ENCODE results near the gene ADSS1.

DNA sequence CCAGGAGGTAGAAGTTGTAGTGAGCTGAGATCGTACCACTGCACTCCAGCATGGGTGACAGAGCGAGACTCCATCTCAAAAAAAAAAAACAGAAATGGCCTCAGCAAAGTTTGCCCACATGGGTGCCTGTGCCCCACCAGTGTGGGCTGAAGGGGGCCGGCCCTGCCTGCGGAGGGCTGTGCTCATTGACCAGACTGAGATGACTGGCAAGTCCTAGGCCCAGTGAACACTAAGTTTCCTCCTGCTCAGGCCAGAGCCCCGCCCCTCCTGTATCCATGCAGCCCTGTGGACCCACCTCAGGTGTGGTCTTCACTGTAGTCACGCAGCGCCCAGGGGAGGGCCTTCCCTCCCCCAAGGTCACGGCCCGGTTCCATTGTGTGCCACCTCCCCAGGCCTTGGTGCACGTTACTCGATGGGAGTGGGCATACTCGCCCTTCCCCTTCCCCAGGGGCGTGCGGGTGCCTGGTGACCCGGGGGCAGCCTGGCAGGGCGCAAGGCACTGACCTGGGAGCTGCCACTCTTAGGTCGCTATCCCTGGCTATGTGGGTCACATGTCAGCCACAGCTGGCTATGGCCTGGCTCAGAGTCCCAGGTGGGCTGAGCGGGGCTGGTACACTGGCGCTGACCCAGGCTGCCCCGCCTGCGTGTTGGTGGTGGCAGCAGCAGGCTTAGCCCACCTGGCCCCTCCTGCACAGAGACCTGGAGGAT lies 18.5 kb upstream of the ADSS1 start:
- TF ChIP-seq POLR2AphosphoS5 (IDR thresholded peaks at IDR 0.05; ENCODE audit: low read depth, low read length) (no peak), SIN3A (IDR thresholded peaks at IDR 0.05; ENCODE audit: borderline replicate concordance, insufficient read depth, low read length) (no peak)
- TF ChIP-seq, protein P1, sequence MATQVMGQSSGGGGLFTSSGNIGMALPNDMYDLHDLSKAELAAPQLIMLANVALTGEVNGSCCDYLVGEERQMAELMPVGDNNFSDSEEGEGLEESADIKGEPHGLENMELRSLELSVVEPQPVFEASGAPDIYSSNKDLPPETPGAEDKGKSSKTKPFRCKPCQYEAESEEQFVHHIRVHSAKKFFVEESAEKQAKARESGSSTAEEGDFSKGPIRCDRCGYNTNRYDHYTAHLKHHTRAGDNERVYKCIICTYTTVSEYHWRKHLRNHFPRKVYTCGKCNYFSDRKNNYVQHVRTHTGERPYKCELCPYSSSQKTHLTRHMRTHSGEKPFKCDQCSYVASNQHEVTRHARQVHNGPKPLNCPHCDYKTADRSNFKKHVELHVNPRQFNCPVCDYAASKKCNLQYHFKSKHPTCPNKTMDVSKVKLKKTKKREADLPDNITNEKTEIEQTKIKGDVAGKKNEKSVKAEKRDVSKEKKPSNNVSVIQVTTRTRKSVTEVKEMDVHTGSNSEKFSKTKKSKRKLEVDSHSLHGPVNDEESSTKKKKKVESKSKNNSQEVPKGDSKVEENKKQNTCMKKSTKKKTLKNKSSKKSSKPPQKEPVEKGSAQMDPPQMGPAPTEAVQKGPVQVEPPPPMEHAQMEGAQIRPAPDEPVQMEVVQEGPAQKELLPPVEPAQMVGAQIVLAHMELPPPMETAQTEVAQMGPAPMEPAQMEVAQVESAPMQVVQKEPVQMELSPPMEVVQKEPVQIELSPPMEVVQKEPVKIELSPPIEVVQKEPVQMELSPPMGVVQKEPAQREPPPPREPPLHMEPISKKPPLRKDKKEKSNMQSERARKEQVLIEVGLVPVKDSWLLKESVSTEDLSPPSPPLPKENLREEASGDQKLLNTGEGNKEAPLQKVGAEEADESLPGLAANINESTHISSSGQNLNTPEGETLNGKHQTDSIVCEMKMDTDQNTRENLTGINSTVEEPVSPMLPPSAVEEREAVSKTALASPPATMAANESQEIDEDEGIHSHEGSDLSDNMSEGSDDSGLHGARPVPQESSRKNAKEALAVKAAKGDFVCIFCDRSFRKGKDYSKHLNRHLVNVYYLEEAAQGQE (IDR thresholded peaks at IDR 0.05; ENCODE audit: insufficient read depth in 1 of 2, low read depth in 2 of 2, low read length in 2 of 2) = no peak
